H9 (cell line): ENCODE measurements around the gene PPIL3. TPM values are rescaled to one million over a fixed set of nuclear protein-coding genes. Genes with fewer than 3 reads are reported as not detected.

Experiments
- DNase-seq: peaks from one replicate; pipeline ENCODE4 v3.0.0-alpha.2; 2017
- H2AFZ ChIP-seq: one replicate; pipeline ENCODE4 v1.6.1; 2013; ENCODE audit warnings: mild to moderate bottlenecking, low read length, control low read depth, moderate library complexity
- H2AK5ac ChIP-seq: 2 replicates; pipeline ENCODE4 v1.6.1; 2013; ENCODE audit warnings: low read length, control low read depth, mixed read lengths; ENCODE audit not compliant: insufficient read length
- H2BK120ac ChIP-seq: one replicate; pipeline ENCODE4 v1.6.1; 2013; ENCODE audit warnings: low read depth, mild to moderate bottlenecking, low read length, control low read depth, inconsistent platforms; ENCODE audit not compliant: poor library complexity, severe bottlenecking
- H2BK12ac ChIP-seq: 2 replicates; pipeline ENCODE4 v1.6.1; 2013; ENCODE audit warnings: low read length, control low read depth, mixed read lengths, low read depth; ENCODE audit not compliant: insufficient read length
- H2BK15ac ChIP-seq: 2 replicates; pipeline ENCODE4 v1.6.1; 2013; ENCODE audit warnings: low read depth, low read length, control low read depth
- H2BK20ac ChIP-seq: one replicate; pipeline ENCODE4 v1.6.1; 2013; ENCODE audit warnings: low read depth, mild to moderate bottlenecking, low read length, control low read depth, inconsistent platforms; ENCODE audit not compliant: poor library complexity, severe bottlenecking
- H2BK5ac ChIP-seq: 2 replicates; pipeline ENCODE4 v1.6.1; 2013; ENCODE audit warnings: low read length, control low read depth, mixed read lengths; ENCODE audit not compliant: insufficient read length
- H3K14ac ChIP-seq: 2 replicates; pipeline ENCODE4 v1.6.1; 2013; ENCODE audit warnings: low read length, control low read depth; ENCODE audit not compliant: insufficient read depth
- H3K18ac ChIP-seq: 2 replicates; pipeline ENCODE4 v1.6.1; 2013; ENCODE audit warnings: low read depth, mild to moderate bottlenecking, mixed read lengths, low read length, control low read depth; ENCODE audit not compliant: insufficient read length
- H3K23ac ChIP-seq: 2 replicates; pipeline ENCODE4 v1.6.1; 2013; ENCODE audit warnings: low read length, control low read depth, mixed read lengths, low read depth; ENCODE audit not compliant: insufficient read length
- H3K23me2 ChIP-seq: 2 replicates; pipeline ENCODE4 v1.6.1; 2013; ENCODE audit warnings: low read depth, mild to moderate bottlenecking, mixed read lengths, low read length, control low read depth; ENCODE audit not compliant: insufficient read length, poor library complexity, severe bottlenecking
- H3K27ac ChIP-seq: 2 replicates; pipeline ENCODE4 v1.5.1; 2013; ENCODE audit warnings: low read length, control low read depth, mixed read lengths, low read depth; ENCODE audit not compliant: insufficient read length
- H3K27me3 ChIP-seq: 2 replicates; pipeline ENCODE4 v1.6.1; 2013; ENCODE audit warnings: low read length, control low read depth, inconsistent platforms; ENCODE audit not compliant: insufficient read depth
- H3K4ac ChIP-seq: 2 replicates; pipeline ENCODE4 v1.6.1; 2013; ENCODE audit warnings: low read depth, mild to moderate bottlenecking, control low read depth, inconsistent platforms, low read length, moderate library complexity
- H3K4me1 ChIP-seq: 2 replicates; pipeline ENCODE4 v1.6.1; 2013; ENCODE audit warnings: low read length, control low read depth, inconsistent platforms; ENCODE audit not compliant: insufficient read depth
- H3K4me2 ChIP-seq: 2 replicates; pipeline ENCODE4 v1.6.1; 2013; ENCODE audit warnings: low read length, control low read depth, mixed read lengths; ENCODE audit not compliant: insufficient read length, insufficient read depth
- H3K56ac ChIP-seq: 2 replicates; pipeline ENCODE4 v1.6.1; 2013; ENCODE audit warnings: low read depth, mild to moderate bottlenecking, mixed read lengths, low read length, control low read depth; ENCODE audit not compliant: insufficient read length
- H3K79me1 ChIP-seq: 2 replicates; pipeline ENCODE4 v1.6.1; 2013; ENCODE audit warnings: low read depth, mild to moderate bottlenecking, moderate library complexity, low read length, control low read depth, inconsistent platforms; ENCODE audit not compliant: insufficient read depth, poor library complexity, severe bottlenecking
- H3K79me2 ChIP-seq: 2 replicates; pipeline ENCODE4 v1.6.1; 2013; ENCODE audit warnings: low read length, control low read depth, inconsistent platforms; ENCODE audit not compliant: insufficient read depth
- H3K9ac ChIP-seq: 2 replicates; pipeline ENCODE4 v1.6.1; 2013; ENCODE audit warnings: low read length, control low read depth, mixed read lengths; ENCODE audit not compliant: insufficient read length; ENCODE audit errors: extremely low read depth
- H3K9me3 ChIP-seq: one replicate; pipeline ENCODE4 v1.6.1; 2013; ENCODE audit warnings: low read depth, low read length, inconsistent platforms; ENCODE audit not compliant: control insufficient read depth
- H3T11ph ChIP-seq: one replicate; pipeline ENCODE4 v1.6.1; 2013; ENCODE audit warnings: mild to moderate bottlenecking, low read length, control low read depth, inconsistent platforms
- H4K20me1 ChIP-seq: one replicate; pipeline ENCODE4 v1.6.1; 2013; ENCODE audit not compliant: control insufficient read depth, insufficient read length, insufficient read depth
- H4K5ac ChIP-seq: 2 replicates; pipeline ENCODE4 v1.6.1; 2013; ENCODE audit warnings: low read depth, mild to moderate bottlenecking, mixed read lengths, low read length, control low read depth; ENCODE audit not compliant: insufficient read length
- H4K8ac ChIP-seq: replicated peaks from 2 replicates; pipeline ENCODE4 v1.6.1; 2013; ENCODE audit warnings: low read length, control low read depth, mixed read lengths, low read depth; ENCODE audit not compliant: insufficient read length
- H4K91ac ChIP-seq: 2 replicates; pipeline ENCODE4 v1.6.1; 2013; ENCODE audit warnings: low read depth, mild to moderate bottlenecking, moderate library complexity, mixed read lengths, low read length, control low read depth; ENCODE audit not compliant: insufficient read length
- H3K27ac Mint-ChIP-seq, 3 experiments: 2 replicates in 2 of 3; 3 replicates in 1 of 3; pipeline ENCODE4 v1.8.0; 2020 to 2021; ENCODE audit warnings: mixed read lengths in 3 of 3, mild to moderate bottlenecking in 1 of 3, moderate library complexity in 1 of 3
- H3K27me3 Mint-ChIP-seq: 2 replicates; pipeline ENCODE4 v1.8.0; 2021; ENCODE audit warnings: low read depth, mild to moderate bottlenecking, moderate library complexity, mixed read lengths
- H3K36me3 Mint-ChIP-seq, 3 experiments: 2 replicates in 2 of 3; 3 replicates in 1 of 3; pipeline ENCODE4 v1.8.0; 2020 to 2021; ENCODE audit warnings: low read depth in 3 of 3, mixed read lengths in 3 of 3; ENCODE audit not compliant: insufficient read depth in 1 of 3
- H3K4me1 Mint-ChIP-seq, 2 experiments: 2 replicates each; pipeline ENCODE4 v1.8.0; 2020; ENCODE audit warnings: mixed read lengths in 2 of 2
- H3K4me3 Mint-ChIP-seq, 2 experiments: 2 replicates in 1 of 2; 3 replicates in 1 of 2; pipeline ENCODE4 v1.8.0; 2020 to 2021; ENCODE audit warnings: mild to moderate bottlenecking in 2 of 2, mixed read lengths in 2 of 2, moderate library complexity in 1 of 2
- H3K9me3 Mint-ChIP-seq, 2 experiments: 2 replicates in 1 of 2; 3 replicates in 1 of 2; pipeline ENCODE4 v1.8.0; 2020; ENCODE audit warnings: mild to moderate bottlenecking in 2 of 2, mixed read lengths in 2 of 2, moderate library complexity in 1 of 2
- CTCF ChIP-seq: fragments of 200-600 bp; sonication (generic); conservative IDR thresholded peaks from 3 replicates; pipeline ENCODE4 v1.8.0; 2021; ENCODE audit warnings: antibody characterized with exemption, mild to moderate bottlenecking
- WGBS: extraction: QIAGEN DNeasy Blood & Tissue Kit; methylation state at CpG from one replicate; pipeline ENCODE4 v1.1.7; 2013; ENCODE audit warnings: missing lambda C conversion rate, low lambda C conversion rate, mixed read lengths; ENCODE audit not compliant: insufficient read length; ENCODE audit errors: extremely low coverage; 5-methylcytosine and 5-hydroxymethylcytosine counted together
- total RNA-seq: library from RNA; stranded (reverse); gene quantifications from 2 replicates; pipeline ENCODE4 v1.2.1, GENCODE V29; 2021

PPIL3 gene
- total RNA-seq, 1 experiment from 2014 or later = 63.4 TPM

GRCh38 chr2:200909958-200910357, 21.1 kb upstream of the PPIL3 start:
- Histone ChIP-seq H3K9ac (no peak overlapping the region), H3K56ac (no peak overlapping the region), H4K5ac (no peak overlapping the region), H3K14ac (no peak overlapping the region), H4K20me1 (no peaks in the 10 kb centered on the region), H3T11ph (no peak overlapping the region), H3K23ac (no peak overlapping the region), H3K4me1 (no peaks in the 10 kb centered on the region), H3K27me3 (no peaks in the 10 kb centered on the region), H2BK15ac (no peak overlapping the region), H3K23me2 (no peaks in the 10 kb centered on the region), H2AK5ac (no peak overlapping the region), H2BK120ac (no peak overlapping the region), H3K4ac (no peak overlapping the region), H4K8ac (no peak overlapping the region), H2BK5ac (no peak overlapping the region), H3K79me1 (no peaks in the 10 kb centered on the region), H3K9me3 (no peaks in the 10 kb centered on the region), H3K4me2 (no peak overlapping the region), H2BK12ac (no peak overlapping the region), H4K91ac (no peak overlapping the region), H2BK20ac (no peak overlapping the region), H3K18ac (no peak overlapping the region), H2AFZ (no peak overlapping the region), H3K27ac (no peak overlapping the region), H3K79me2 (no peaks in the 10 kb centered on the region)
- WGBS = no CpG with 5 or more reads among the region's 4 CpGs
- Mint-ChIP-seq H3K36me3 (peaks cover 20 to 52% (median 36%) of the 10 kb centered on the region in 3 experiments; a peak in 6 of 7 replicates), H3K27me3 (no peaks in the 10 kb centered on the region), H3K9me3 (no peaks in the 10 kb centered on the region), H3K27ac (no peak overlapping the region), H3K4me3 (no peak overlapping the region), H3K4me1 (no peaks in the 10 kb centered on the region)
- DNase-seq = no peak
- no peak for TF ChIP-seq CTCF
